ENCODE data around the gene PRKCZ.
"Not testable (repeated sequence)": the region's sequence is repeated elsewhere in the genome, so short reads cannot be mapped to it uniquely, and the experiment has no call there.

PRKCZ gene

GRCh38 chr1:2104621-2105427 is 54.6 kb downstream of the PRKCZ start:
- no peak for DNase-seq

GRCh38 chr1:2105781-2106524 is 55.7 kb downstream of the PRKCZ start:
- DNase-seq = no peak

GRCh38 chr1:2106659-2107405 is 56.6 kb downstream of the PRKCZ start:
- DNase-seq = no peak

- DNase-seq = no peak
Observed at GRCh38 chr1:2107586-2108212, 57.5 kb downstream of the PRKCZ start.

- peak in 1 of 2 experiments; percentile 26 for DNase-seq
Observed at GRCh38 chr1:2108213-2108876, 58.1 kb downstream of the PRKCZ start.

- no peak for DNase-seq
Observed at GRCh38 chr1:2108877-2109580, 58.8 kb downstream of the PRKCZ start.

- DNase-seq = no peak
Observed at GRCh38 chr1:2109581-2110021, 59.4 kb downstream of the PRKCZ start.

- no peak for DNase-seq
Observed at GRCh38 chr1:2110191-2110737, 60.1 kb downstream of the PRKCZ start.

GRCh38 chr1:2110738-2111673 is 60.8 kb downstream of the PRKCZ start:
- no peak for DNase-seq

- DNase-seq = no peak
Observed at GRCh38 chr1:2111674-2112035, 61.4 kb downstream of the PRKCZ start.

- no peak for DNase-seq
Observed at GRCh38 chr1:2112280-2112701, 62.1 kb downstream of the PRKCZ start.

GRCh38 chr1:2113620-2114135 is 63.5 kb downstream of the PRKCZ start:
- DNase-seq = no peak

GRCh38 chr1:2114635-2115007 is 64.4 kb downstream of the PRKCZ start:
- not testable (repeated sequence) for DNase-seq

- no peak for DNase-seq
Observed at GRCh38 chr1:2115008-2115641, 64.9 kb downstream of the PRKCZ start.

GRCh38 chr1:2115702-2116341 is 65.6 kb downstream of the PRKCZ start:
- no peak for DNase-seq

- no peak for DNase-seq
Observed at GRCh38 chr1:2119886-2120285, 69.7 kb downstream of the PRKCZ start.

GRCh38 chr1:2121101-2121691 is 71.0 kb downstream of the PRKCZ start:
- no peak for DNase-seq

- not testable (repeated sequence) for DNase-seq
Observed at GRCh38 chr1:2121794-2122193, 71.6 kb downstream of the PRKCZ start.

Data from activated T-cell treated with anti-CD3 and anti-CD28 coated beads, Interleukin-2, amount 50 U/mL, for 48 hours (primary cell).